ENCODE results near the gene SHISA9.

DNA sequence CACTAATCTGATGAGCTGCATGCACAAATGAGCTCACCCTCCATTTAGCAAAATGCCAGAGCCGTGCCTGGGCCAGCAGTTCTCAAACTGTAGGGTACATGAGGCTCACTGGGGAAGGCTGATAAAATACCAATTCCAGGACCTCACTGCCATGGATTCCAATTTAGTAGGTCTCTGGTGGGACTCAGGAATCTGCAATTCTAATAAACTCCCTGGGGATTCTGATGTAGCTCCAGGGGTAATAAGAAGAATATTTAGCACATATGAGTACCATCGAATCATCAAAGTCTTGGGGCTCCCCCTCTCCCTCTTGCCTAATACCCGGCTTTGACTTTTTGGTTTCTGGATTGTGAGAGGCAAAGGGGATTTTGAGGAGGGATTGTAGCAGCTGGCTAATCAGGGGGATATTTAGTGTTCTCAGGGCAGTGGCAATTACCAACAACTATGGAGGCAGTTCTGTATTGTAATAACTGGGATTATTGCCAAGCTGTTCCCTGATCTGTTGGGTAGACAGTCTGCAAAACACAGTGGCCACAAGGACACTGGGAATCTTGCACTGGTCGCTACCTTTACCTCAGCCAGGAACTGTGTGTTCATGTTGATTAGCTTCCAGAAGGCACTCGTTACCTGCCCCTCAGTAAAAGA lies 140.4 kb downstream of the SHISA9 start:
- TF ChIP-seq, protein P1, sequence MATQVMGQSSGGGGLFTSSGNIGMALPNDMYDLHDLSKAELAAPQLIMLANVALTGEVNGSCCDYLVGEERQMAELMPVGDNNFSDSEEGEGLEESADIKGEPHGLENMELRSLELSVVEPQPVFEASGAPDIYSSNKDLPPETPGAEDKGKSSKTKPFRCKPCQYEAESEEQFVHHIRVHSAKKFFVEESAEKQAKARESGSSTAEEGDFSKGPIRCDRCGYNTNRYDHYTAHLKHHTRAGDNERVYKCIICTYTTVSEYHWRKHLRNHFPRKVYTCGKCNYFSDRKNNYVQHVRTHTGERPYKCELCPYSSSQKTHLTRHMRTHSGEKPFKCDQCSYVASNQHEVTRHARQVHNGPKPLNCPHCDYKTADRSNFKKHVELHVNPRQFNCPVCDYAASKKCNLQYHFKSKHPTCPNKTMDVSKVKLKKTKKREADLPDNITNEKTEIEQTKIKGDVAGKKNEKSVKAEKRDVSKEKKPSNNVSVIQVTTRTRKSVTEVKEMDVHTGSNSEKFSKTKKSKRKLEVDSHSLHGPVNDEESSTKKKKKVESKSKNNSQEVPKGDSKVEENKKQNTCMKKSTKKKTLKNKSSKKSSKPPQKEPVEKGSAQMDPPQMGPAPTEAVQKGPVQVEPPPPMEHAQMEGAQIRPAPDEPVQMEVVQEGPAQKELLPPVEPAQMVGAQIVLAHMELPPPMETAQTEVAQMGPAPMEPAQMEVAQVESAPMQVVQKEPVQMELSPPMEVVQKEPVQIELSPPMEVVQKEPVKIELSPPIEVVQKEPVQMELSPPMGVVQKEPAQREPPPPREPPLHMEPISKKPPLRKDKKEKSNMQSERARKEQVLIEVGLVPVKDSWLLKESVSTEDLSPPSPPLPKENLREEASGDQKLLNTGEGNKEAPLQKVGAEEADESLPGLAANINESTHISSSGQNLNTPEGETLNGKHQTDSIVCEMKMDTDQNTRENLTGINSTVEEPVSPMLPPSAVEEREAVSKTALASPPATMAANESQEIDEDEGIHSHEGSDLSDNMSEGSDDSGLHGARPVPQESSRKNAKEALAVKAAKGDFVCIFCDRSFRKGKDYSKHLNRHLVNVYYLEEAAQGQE (IDR thresholded peaks at IDR 0.05): no peak
- TF ChIP-seq, protein P2, sequence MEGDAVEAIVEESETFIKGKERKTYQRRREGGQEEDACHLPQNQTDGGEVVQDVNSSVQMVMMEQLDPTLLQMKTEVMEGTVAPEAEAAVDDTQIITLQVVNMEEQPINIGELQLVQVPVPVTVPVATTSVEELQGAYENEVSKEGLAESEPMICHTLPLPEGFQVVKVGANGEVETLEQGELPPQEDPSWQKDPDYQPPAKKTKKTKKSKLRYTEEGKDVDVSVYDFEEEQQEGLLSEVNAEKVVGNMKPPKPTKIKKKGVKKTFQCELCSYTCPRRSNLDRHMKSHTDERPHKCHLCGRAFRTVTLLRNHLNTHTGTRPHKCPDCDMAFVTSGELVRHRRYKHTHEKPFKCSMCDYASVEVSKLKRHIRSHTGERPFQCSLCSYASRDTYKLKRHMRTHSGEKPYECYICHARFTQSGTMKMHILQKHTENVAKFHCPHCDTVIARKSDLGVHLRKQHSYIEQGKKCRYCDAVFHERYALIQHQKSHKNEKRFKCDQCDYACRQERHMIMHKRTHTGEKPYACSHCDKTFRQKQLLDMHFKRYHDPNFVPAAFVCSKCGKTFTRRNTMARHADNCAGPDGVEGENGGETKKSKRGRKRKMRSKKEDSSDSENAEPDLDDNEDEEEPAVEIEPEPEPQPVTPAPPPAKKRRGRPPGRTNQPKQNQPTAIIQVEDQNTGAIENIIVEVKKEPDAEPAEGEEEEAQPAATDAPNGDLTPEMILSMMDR (IDR thresholded peaks at IDR 0.05; ENCODE audit: low read depth, low read length, missing input control): no peak
- TF ChIP-seq SP1 (IDR thresholded peaks at IDR 0.05) (no peak), GABPA (IDR thresholded peaks at IDR 0.05 in 1 of 2, conservative IDR thresholded peaks at IDR 0.05 in 1 of 2) (no peak), RAD21 (IDR thresholded peaks at IDR 0.05) (no peak)
- TF ChIP-seq, protein P3, sequence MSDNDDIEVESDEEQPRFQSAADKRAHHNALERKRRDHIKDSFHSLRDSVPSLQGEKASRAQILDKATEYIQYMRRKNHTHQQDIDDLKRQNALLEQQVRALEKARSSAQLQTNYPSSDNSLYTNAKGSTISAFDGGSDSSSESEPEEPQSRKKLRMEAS (IDR thresholded peaks at IDR 0.05): no peak
- TF ChIP-seq, protein P4, sequence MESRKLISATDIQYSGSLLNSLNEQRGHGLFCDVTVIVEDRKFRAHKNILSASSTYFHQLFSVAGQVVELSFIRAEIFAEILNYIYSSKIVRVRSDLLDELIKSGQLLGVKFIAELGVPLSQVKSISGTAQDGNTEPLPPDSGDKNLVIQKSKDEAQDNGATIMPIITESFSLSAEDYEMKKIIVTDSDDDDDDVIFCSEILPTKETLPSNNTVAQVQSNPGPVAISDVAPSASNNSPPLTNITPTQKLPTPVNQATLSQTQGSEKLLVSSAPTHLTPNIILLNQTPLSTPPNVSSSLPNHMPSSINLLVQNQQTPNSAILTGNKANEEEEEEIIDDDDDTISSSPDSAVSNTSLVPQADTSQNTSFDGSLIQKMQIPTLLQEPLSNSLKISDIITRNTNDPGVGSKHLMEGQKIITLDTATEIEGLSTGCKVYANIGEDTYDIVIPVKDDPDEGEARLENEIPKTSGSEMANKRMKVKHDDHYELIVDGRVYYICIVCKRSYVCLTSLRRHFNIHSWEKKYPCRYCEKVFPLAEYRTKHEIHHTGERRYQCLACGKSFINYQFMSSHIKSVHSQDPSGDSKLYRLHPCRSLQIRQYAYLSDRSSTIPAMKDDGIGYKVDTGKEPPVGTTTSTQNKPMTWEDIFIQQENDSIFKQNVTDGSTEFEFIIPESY (IDR thresholded peaks at IDR 0.05): no peak
